ENCODE results near the gene PARVB. TPM values are rescaled to one million over a fixed set of nuclear protein-coding genes. Genes with fewer than 3 reads are reported as not detected.

PARVB gene
- polyA plus RNA-seq, 1 donor (not counting 4 experiments of a cell fraction or from before 2014, with no cell fraction given), result 10.5 TPM

GRCh38 chr22:44023404-44024287 lies 456 bp upstream of the PARVB start:
- dilution Hi-C loops (cut with MboI; ENCODE audit: extremely low pct_ligation_motif_present, low sequenced_read_pairs), result no loop called here
- Histone ChIP-seq H4K20me1 (ENCODE audit: control insufficient read depth, extremely low read depth, insufficient read depth, low read length) (no peaks in the 10 kb centered on the region), H3K4me2 (ENCODE audit: control insufficient read depth, extremely low read depth, insufficient read depth, low read depth, low read length) (peak overlapping the region; percentile 78), H2AFZ (ENCODE audit: control insufficient read depth, low read length) (peak overlapping the region; percentile 94), H3K9ac (ENCODE audit: control insufficient read depth, extremely low read depth, insufficient read depth, low read length) (peak overlapping the region; percentile 68), H3K9me3 (ENCODE audit: control insufficient read depth, low read depth, low read length) (no peaks in the 10 kb centered on the region), H3K4me3 (ENCODE audit: control insufficient read depth in 2 of 3, extremely low read depth in 1 of 3, insufficient read depth in 2 of 3, low read depth in 1 of 3, low read length in 3 of 3) (peak overlapping the region; percentile 33 to 58 (median 43)), H3K79me2 (ENCODE audit: control insufficient read depth, insufficient read depth, low read length) (no peaks in the 10 kb centered on the region), H3K27me3 (ENCODE audit: control insufficient read depth, extremely low read depth, insufficient read depth, low read length) (peaks cover 7% of the 10 kb centered on the region), H3K9me1 (ENCODE audit: control insufficient read depth, extremely low read depth, insufficient read depth, low read length) (no peaks in the 10 kb centered on the region), H3K27ac (ENCODE audit: control insufficient read depth, insufficient read depth, low read length) (no peak overlapping the region), H3K36me3 (ENCODE audit: control insufficient read depth in 2 of 2, extremely low read depth in 1 of 2, insufficient read depth in 2 of 2, low read length in 2 of 2) (no peaks in the 10 kb centered on the region), H3K4me1 (ENCODE audit: control insufficient read depth, extremely low read depth, insufficient read depth, low read length) (peaks cover 11% of the 10 kb centered on the region)
- no peak for FAIRE-seq
- DNase-seq (ENCODE audit: low read depth, low spot score), result no peak
- no peak for TF ChIP-seq EZH2 (IDR thresholded peaks at IDR 0.05; ENCODE audit: low read length)
- TF ChIP-seq CTCF (optimal IDR thresholded peaks at IDR 0.05 in 1 of 3, IDR thresholded peaks at IDR 0.05 in 1 of 3, conservative IDR thresholded peaks at IDR 0.05 in 1 of 3; ENCODE audit: extremely low read depth in 1 of 3, insufficient read depth in 2 of 3, low read length in 3 of 3), result no peak

- no peak overlapping the region for H3K27ac ChIP-seq (ENCODE audit: control insufficient read depth, insufficient read depth, low read length)
- H3K36me3 ChIP-seq (ENCODE audit: control insufficient read depth in 2 of 2, extremely low read depth in 1 of 2, insufficient read depth in 2 of 2, low read length in 2 of 2), result no peaks in the 10 kb centered on the region
- H2AFZ ChIP-seq (ENCODE audit: control insufficient read depth, low read length), result no peak overlapping the region
- H3K9me3 ChIP-seq (ENCODE audit: control insufficient read depth, low read depth, low read length), result no peaks in the 10 kb centered on the region
- H3K4me1 ChIP-seq (ENCODE audit: control insufficient read depth, extremely low read depth, insufficient read depth, low read length), result peaks cover 10% of the 10 kb centered on the region
- H3K4me3 ChIP-seq (ENCODE audit: control insufficient read depth in 2 of 3, extremely low read depth in 1 of 3, insufficient read depth in 2 of 3, low read depth in 1 of 3, low read length in 3 of 3), result peak overlapping the region in 2 of 3 experiments; percentile 33 to 34
- H3K4me2 ChIP-seq (ENCODE audit: control insufficient read depth, extremely low read depth, insufficient read depth, low read depth, low read length), result peak overlapping the region; percentile 62
- no peak overlapping the region for H3K9ac ChIP-seq (ENCODE audit: control insufficient read depth, extremely low read depth, insufficient read depth, low read length)
- H3K9me1 ChIP-seq (ENCODE audit: control insufficient read depth, extremely low read depth, insufficient read depth, low read length), result no peaks in the 10 kb centered on the region
- dilution Hi-C loops (cut with MboI; ENCODE audit: extremely low pct_ligation_motif_present, low sequenced_read_pairs), result no loop called here
- DNase-seq (ENCODE audit: low read depth, low spot score) (no peak), FAIRE-seq (no peak)
- no peaks in the 10 kb centered on the region for H4K20me1 ChIP-seq (ENCODE audit: control insufficient read depth, extremely low read depth, insufficient read depth, low read length)
- no peak for TF ChIP-seq CTCF (optimal IDR thresholded peaks at IDR 0.05 in 1 of 3, IDR thresholded peaks at IDR 0.05 in 1 of 3, conservative IDR thresholded peaks at IDR 0.05 in 1 of 3; ENCODE audit: extremely low read depth in 1 of 3, insufficient read depth in 2 of 3, low read length in 3 of 3)
- no peak for TF ChIP-seq EZH2 (IDR thresholded peaks at IDR 0.05; ENCODE audit: low read length)
- H3K27me3 ChIP-seq (ENCODE audit: control insufficient read depth, extremely low read depth, insufficient read depth, low read length), result peaks cover 7% of the 10 kb centered on the region
- no peaks in the 10 kb centered on the region for H3K79me2 ChIP-seq (ENCODE audit: control insufficient read depth, insufficient read depth, low read length)
These were observed 1.3 kb downstream of the PARVB start for GRCh38 chr22:44025171-44026065.
